Heart right ventricle (tissue), 16 donors: Measurements from ENCODE around the gene MEGF9. TPM values are rescaled to one million over a fixed set of nuclear protein-coding genes. Genes with fewer than 3 reads are reported as not detected.

Experiments used
- ATAC-seq, 8 donors: fragments of 200-7000 bp; cut with Tn5 transposase; one replicate each; pipeline ENCODE4 v1.9.1; 2020; ENCODE audit warnings: mild to moderate bottlenecking in 8 of 8, moderate library complexity in 8 of 8, moderate number of reproducible peaks in 1 of 8
- DNase-seq, 2 donors: peaks; one replicate each; pipeline ENCODE4 v3.0.0-alpha.2; 2020
- H3K27ac ChIP-seq, 10 donors: fragments of 200-600 bp; sonication (generic) in 2 of 10; one replicate each; pipeline versions ENCODE4 v1.5.0 to v1.8.0; 2020 to 2022; ENCODE audit warnings: mild to moderate bottlenecking in 3 of 10
- H3K27me3 ChIP-seq, 7 donors: fragments of 200-600 bp; one replicate each; pipeline ENCODE4 v1.8.0; 2021 to 2022; ENCODE audit warnings: mild to moderate bottlenecking in 2 of 7
- H3K36me3 ChIP-seq, 9 donors: fragments of 200-600 bp; sonication (generic) in 1 of 9; one replicate each; pipeline versions ENCODE4 v1.5.0 to v1.8.0; 2020 to 2022; ENCODE audit warnings: mild to moderate bottlenecking in 2 of 9
- H3K4me1 ChIP-seq, 9 donors: fragments of 200-600 bp; sonication (generic) in 1 of 9; one replicate each; pipeline versions ENCODE4 v1.5.0 to v1.8.0; 2020 to 2022; ENCODE audit warnings: mild to moderate bottlenecking in 4 of 9
- H3K4me3 ChIP-seq, 10 donors: fragments of 200-600 bp; sonication (generic) in 2 of 10; one replicate each; pipeline versions ENCODE4 v1.5.0 to v1.8.0; 2020 to 2022; ENCODE audit warnings: mild to moderate bottlenecking in 7 of 10, moderate library complexity in 2 of 10
- H3K9me3 ChIP-seq, 11 donors: fragments of 200-600 bp in 10 of 11; sonication (generic) in 2 of 11; one replicate each; pipeline versions ENCODE4 v1.5.0 to v1.8.0; 2013 to 2022; ENCODE audit warnings: mild to moderate bottlenecking in 2 of 11, control low read depth in 1 of 11, moderate library complexity in 1 of 11
- WGBS, 2 donors: extraction: QIAGEN DNeasy Blood & Tissue Kit; methylation state at CpG; one replicate each; pipeline ENCODE4 v1.1.7; 2013; ENCODE audit warnings: inconsistent platforms in 1 of 2; 5-methylcytosine and 5-hydroxymethylcytosine counted together
- intact Hi-C, 10 donors: fragments of 100-400 bp; cut with DNase I; formaldehyde crosslinking; loops; one replicate each; pipeline versions ENCODE4 v1.11.1 to v1.14.2; 2022
- polyA plus RNA-seq, 2 donors: library from polyadenylated mRNA; stranded (reverse); fragments of 200-250 nt; gene quantifications; one replicate each; pipeline ENCODE4 v1.2.3, GENCODE V29; 2013
- total RNA-seq, 10 donors: library from RNA; stranded (reverse); fragmentation: NEBNext Ultra II Directional in 3 of 10; extraction: Animal tissue kit (Norgen Biotek cat#: 25700) in 3 of 10; gene quantifications; one replicate each; pipeline versions ENCODE4 v1.2.1 to v1.2.4, GENCODE V29; 2021 to 2023
- TF ChIP-seq, protein P1 (sequence below), 9 donors: fragments of 200-600 bp; sonication (generic) in 2 of 9; IDR thresholded peaks; one replicate each; pipeline versions ENCODE4 v1.5.0 to v1.8.0; 2021 to 2022; ENCODE audit warnings: antibody characterized with exemption in 9 of 9, mild to moderate bottlenecking in 5 of 9, moderate library complexity in 1 of 9
- donor health status: Arrhythmogenic right ventricular cardiomyopathy.
- donor health status: ischemic (EF 13 %, LVEDD 7.1; RV severe dilation, severe dysfunction).
- donor health status: healthy with polysubstance abuse.
- donor health status: DM: no; HTN: yes; CAD: no.
- donor health status: DM: no; HTN: no; CAD: no.
- donor health status: ischemic (EF 25% LVEDD 6.9; RV normal size, moderate dysfunction).
- donor health status: ischemic (EF 25% LVEDD 5.7; RV mildly dilated, moderate dysfunction).
- donor health status: healthy.
- donor health status: DM: yes; HTN: yes; CAD: no.
- donor health status: Ischemic cardiomyopathy.
- donor health status: ischemic (EF 35%, LVEDD 5.7; RV mildly dilated, moderate dysfunction).
- donor health status: nonischemic (EF 11% LVEDD 7.7; RV severe dilation, severe dysfunction).
- donor health status: DM: yes; HTN: yes; CAD: no.
- donor health status: PGD.
- donor health status: ischemic (EF 29% LVEDD 5.4; RV normal size, mild dysfunction).
- donor health status: nonischemic (EF 23%, LVEDD 6.1; RV moderate dilation, normal function).

MEGF9 gene
- total and polyA plus RNA-seq, 12 donors, result 3.0 to 39.1 (median 8.5) TPM

GRCh38 chr9:120710110-120710981 is 3.9 kb downstream of the MEGF9 start:
- Histone ChIP-seq H3K36me3 (no peaks in the 10 kb centered on the region), H3K27me3 (no peaks in the 10 kb centered on the region), H3K27ac (peak overlapping the region in 7 of 10 donors; percentile 2 to 93 (median 32)), H3K4me3 (peak overlapping the region in 7 of 10 donors; percentile 18 to 83 (median 41)), H3K9me3 (no peaks in the 10 kb centered on the region), H3K4me1 (peaks cover 4 to 71% (median 36%) of the 10 kb centered on the region in 9 donors)
- TF ChIP-seq, protein P1, sequence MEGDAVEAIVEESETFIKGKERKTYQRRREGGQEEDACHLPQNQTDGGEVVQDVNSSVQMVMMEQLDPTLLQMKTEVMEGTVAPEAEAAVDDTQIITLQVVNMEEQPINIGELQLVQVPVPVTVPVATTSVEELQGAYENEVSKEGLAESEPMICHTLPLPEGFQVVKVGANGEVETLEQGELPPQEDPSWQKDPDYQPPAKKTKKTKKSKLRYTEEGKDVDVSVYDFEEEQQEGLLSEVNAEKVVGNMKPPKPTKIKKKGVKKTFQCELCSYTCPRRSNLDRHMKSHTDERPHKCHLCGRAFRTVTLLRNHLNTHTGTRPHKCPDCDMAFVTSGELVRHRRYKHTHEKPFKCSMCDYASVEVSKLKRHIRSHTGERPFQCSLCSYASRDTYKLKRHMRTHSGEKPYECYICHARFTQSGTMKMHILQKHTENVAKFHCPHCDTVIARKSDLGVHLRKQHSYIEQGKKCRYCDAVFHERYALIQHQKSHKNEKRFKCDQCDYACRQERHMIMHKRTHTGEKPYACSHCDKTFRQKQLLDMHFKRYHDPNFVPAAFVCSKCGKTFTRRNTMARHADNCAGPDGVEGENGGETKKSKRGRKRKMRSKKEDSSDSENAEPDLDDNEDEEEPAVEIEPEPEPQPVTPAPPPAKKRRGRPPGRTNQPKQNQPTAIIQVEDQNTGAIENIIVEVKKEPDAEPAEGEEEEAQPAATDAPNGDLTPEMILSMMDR (IDR thresholded peaks at IDR 0.05), result no peak
- intact Hi-C loops, result loop anchor here in 4 of 10 donors (5.0 to 10.0 kb wide), 4 partner anchors 83 to 96 kb away; no protein-coding TSS in a partner anchor
- ATAC-seq (no peak), DNase-seq (no peak)
- WGBS, 2 donors, result 74% methylated on average over 9 to 10 of the region's 10 CpGs

DNA sequence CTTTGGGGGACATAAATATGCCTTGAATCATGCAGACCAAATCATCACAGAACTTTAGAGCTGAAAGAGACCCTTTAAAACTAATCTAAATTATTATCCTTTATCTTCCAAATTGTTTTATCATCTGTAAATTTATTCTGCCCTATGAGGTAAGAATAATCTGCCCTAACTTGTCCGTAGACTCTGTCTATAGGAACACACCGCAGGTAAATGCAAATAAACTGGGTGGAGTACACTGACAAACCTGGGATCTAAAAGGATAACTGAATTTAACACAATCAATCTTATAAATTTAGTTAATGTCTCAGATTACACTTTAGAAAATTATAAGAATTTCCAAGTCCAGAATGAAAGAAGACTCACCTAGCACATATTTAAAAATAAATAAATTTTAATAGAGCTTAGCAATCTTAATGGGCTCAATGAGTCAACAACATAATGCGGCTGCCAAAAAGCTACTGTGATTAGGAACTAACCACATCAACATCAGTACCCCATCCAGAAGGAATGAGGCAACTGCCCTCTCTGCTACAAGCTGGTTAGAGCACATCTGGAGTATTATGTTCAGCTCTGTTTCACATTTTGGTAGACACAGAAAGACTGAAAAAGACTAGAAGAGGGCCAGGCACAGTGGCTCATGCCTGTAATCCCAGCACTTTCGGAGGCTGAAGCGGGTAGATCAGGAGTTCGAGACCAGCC is 5.6 kb downstream of the MEGF9 start:
- DNase-seq (no peak), ATAC-seq (peak in 1 of 8 donors; percentile 27)
- no peak overlapping the region for H3K4me3 ChIP-seq
- no peaks in the 10 kb centered on the region for H3K27me3 ChIP-seq
- intact Hi-C loops, result no loop called here
- 95 to 96% methylated on average over 6 of the region's 6 CpGs for WGBS, 2 donors
- no peaks in the 10 kb centered on the region for H3K9me3 ChIP-seq
- H3K4me1 ChIP-seq, result peaks cover 0 to 70% (median 28%) of the 10 kb centered on the region in 9 donors
- TF ChIP-seq, protein P1 (IDR thresholded peaks at IDR 0.05), result no peak
- H3K27ac ChIP-seq, result peak overlapping the region in 1 of 10 donors; percentile 17
- H3K36me3 ChIP-seq, result no peaks in the 10 kb centered on the region

DNA sequence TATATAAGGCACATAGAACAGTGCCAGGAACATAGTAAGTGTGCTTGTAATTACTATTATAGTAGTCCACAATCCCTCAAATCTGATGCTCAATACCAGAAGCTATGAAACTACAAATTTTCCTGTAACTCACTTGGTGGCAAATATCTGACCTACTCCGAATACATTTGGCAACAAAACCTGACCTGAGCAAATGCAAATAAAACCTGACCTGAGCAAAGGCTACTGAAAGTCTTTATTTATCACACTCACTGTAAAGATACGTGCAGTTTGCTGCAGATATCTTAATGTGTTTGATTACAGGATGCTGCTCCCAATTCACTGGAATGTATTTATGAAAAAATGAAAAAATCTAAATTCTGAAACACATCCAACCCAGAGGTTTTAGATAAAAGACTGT is 7.1 kb downstream of the MEGF9 start:
- TF ChIP-seq, protein P1 (IDR thresholded peaks at IDR 0.05), result no peak
- H3K9me3 ChIP-seq, result no peaks in the 10 kb centered on the region
- intact Hi-C loops, result no loop called here
- H3K27me3 ChIP-seq, result no peaks in the 10 kb centered on the region
- peaks cover 0 to 58% (median 15%) of the 10 kb centered on the region in 9 donors for H3K4me1 ChIP-seq
- ATAC-seq (no peak), DNase-seq (no peak)
- H3K4me3 ChIP-seq, result no peak overlapping the region
- H3K27ac ChIP-seq, result no peak overlapping the region
- 78 to 86% methylated on average over 2 of the region's 2 CpGs for WGBS, 2 donors
- no peaks in the 10 kb centered on the region for H3K36me3 ChIP-seq

DNA sequence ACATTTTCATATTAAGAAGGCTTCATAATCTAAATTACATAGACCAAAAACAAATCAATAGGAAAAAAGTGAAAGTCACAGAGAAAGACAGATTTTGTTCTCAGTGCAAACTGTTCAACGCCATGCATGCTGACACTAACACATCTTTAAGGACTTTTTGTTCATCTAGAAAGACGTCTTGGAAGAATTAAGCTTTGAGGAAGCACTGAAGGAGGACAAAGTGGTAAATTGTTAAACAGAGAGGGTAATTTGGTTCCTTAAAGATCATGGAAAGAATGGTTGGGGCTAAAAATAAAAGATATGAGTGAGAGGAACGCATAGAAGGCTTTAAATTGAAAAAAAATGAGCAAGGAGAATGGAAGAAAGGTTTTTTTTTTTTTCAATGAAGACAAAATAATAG is 9.1 kb downstream of the MEGF9 start:
- Histone ChIP-seq H3K9me3 (no peaks in the 10 kb centered on the region), H3K27ac (no peak overlapping the region), H3K27me3 (no peaks in the 10 kb centered on the region), H3K4me3 (no peak overlapping the region), H3K4me1 (peaks cover 0 to 46% (median 0%) of the 10 kb centered on the region in 9 donors), H3K36me3 (no peaks in the 10 kb centered on the region)
- DNase-seq (no peak), ATAC-seq (no peak)
- TF ChIP-seq, protein P1 (IDR thresholded peaks at IDR 0.05), result no peak
- intact Hi-C loops, result no loop called here
- 52 to 69% methylated on average over 3 of the region's 3 CpGs for WGBS, 2 donors
